GM23338 (cell line): ENCODE measurements around the gene KCTD14. TPM values are rescaled to one million over a fixed set of nuclear protein-coding genes. Genes with fewer than 3 reads are reported as not detected.

Source experiments
- ATAC-seq: fragments of 200-7000 bp; cut with Tn5 transposase; 3 replicates; pipeline ENCODE4 v1.9.1; 2020
- DNase-seq: peaks from one replicate; pipeline ENCODE4 v3.0.0-alpha.2; 2015; ENCODE audit warnings: low spot score
- H2AFZ ChIP-seq: fragments of 200-600 bp; sonication (generic); 2 replicates; pipeline ENCODE4 v1.8.0; 2016; ENCODE audit warnings: antibody characterized with exemption, mild to moderate bottlenecking, moderate library complexity
- H3F3A ChIP-seq: fragments of 200-600 bp; sonication (generic); replicated peaks from 2 replicates; pipeline ENCODE4 v1.8.0; 2017; ENCODE audit warnings: antibody characterized with exemption, mixed run types, low read depth
- H3K27ac ChIP-seq: fragments of 200-600 bp; sonication (generic); 2 replicates; pipeline ENCODE4 v1.6.1; 2016; ENCODE audit warnings: low read depth
- H3K27me3 ChIP-seq: fragments of 200-600 bp; sonication (generic); 2 replicates; pipeline ENCODE4 v1.8.0; 2016; ENCODE audit warnings: mild to moderate bottlenecking, mixed run types, moderate library complexity; ENCODE audit not compliant: insufficient read depth
- H3K36me3 ChIP-seq: fragments of 200-600 bp; sonication (generic); 2 replicates; pipeline ENCODE4 v1.8.0; 2016; ENCODE audit warnings: mild to moderate bottlenecking; ENCODE audit not compliant: insufficient read depth
- H3K4me1 ChIP-seq: fragments of 200-600 bp; sonication (generic); 2 replicates; pipeline ENCODE4 v1.8.0; 2016; ENCODE audit warnings: mild to moderate bottlenecking, moderate library complexity; ENCODE audit not compliant: insufficient read depth
- H3K4me2 ChIP-seq: fragments of 200-600 bp; sonication (generic); 2 replicates; pipeline ENCODE4 v1.7.1; 2017; ENCODE audit warnings: mixed run types
- H3K4me3 ChIP-seq: fragments of 200-600 bp; sonication (generic); 2 replicates; pipeline ENCODE4 v1.6.1; 2016; ENCODE audit warnings: mixed run types
- H3K79me2 ChIP-seq: fragments of 200-600 bp; sonication (generic); replicated peaks from 2 replicates; pipeline ENCODE4 v1.8.0; 2017; ENCODE audit warnings: mild to moderate bottlenecking; ENCODE audit not compliant: insufficient read depth
- H3K9me2 ChIP-seq: fragments of 200-600 bp; sonication (generic); 2 replicates; pipeline ENCODE4 v1.8.0; 2017; ENCODE audit not compliant: insufficient read depth
- H4K20me1 ChIP-seq: fragments of 200-600 bp; sonication (generic); replicated peaks from 2 replicates; pipeline ENCODE4 v1.8.0; 2017; ENCODE audit warnings: mild to moderate bottlenecking; ENCODE audit not compliant: insufficient read depth
- H3K27ac Mint-ChIP-seq: 2 replicates; pipeline ENCODE4 v1.8.0; 2020; ENCODE audit warnings: inconsistent platforms, mild to moderate bottlenecking, moderate library complexity, mixed read lengths
- H3K27me3 Mint-ChIP-seq: 3 replicates; pipeline ENCODE4 v1.8.0; 2022; ENCODE audit warnings: low read depth, mild to moderate bottlenecking, moderate library complexity, mixed read lengths, inconsistent platforms; ENCODE audit not compliant: insufficient read depth, poor library complexity
- H3K36me3 Mint-ChIP-seq: 3 replicates; pipeline ENCODE4 v1.8.0; 2021; ENCODE audit warnings: low read depth, mild to moderate bottlenecking, inconsistent platforms, moderate library complexity, mixed read lengths
- H3K4me1 Mint-ChIP-seq: 3 replicates; pipeline ENCODE4 v1.8.0; 2020; ENCODE audit warnings: mild to moderate bottlenecking, inconsistent platforms, mixed read lengths
- H3K4me3 Mint-ChIP-seq: 3 replicates; pipeline ENCODE4 v1.8.0; 2021; ENCODE audit warnings: moderate library complexity, mild to moderate bottlenecking, inconsistent platforms, mixed read lengths
- H3K9me3 Mint-ChIP-seq: 3 replicates; pipeline ENCODE4 v1.8.0; 2020; ENCODE audit warnings: moderate library complexity, mild to moderate bottlenecking, inconsistent platforms, mixed read lengths
- CREB1 ChIP-seq: fragments of 250-450 bp; sonication (Bioruptor Pico); IDR thresholded peaks from 2 replicates; pipeline ENCODE4 v1.5.0; 2020; ENCODE audit warnings: low read depth, mild to moderate bottlenecking, moderate library complexity
- EZH2 ChIP-seq: fragments of 200-600 bp; sonication (generic); IDR thresholded peaks from one replicate; pipeline ENCODE4 v1.8.0; 2017; ENCODE audit warnings: antibody characterized with exemption, mild to moderate bottlenecking, low read depth; ENCODE audit not compliant: unreplicated experiment
- EZH2phosphoT487 ChIP-seq: fragments of 200-600 bp; sonication (generic); IDR thresholded peaks from one replicate; pipeline ENCODE4 v1.8.1; 2018; ENCODE audit warnings: antibody characterized with exemption; ENCODE audit not compliant: unreplicated experiment
- JUNB ChIP-seq: IDR thresholded peaks from one replicate; pipeline ENCODE4 v1.6.1; 2016; ENCODE audit warnings: antibody characterized with exemption; ENCODE audit not compliant: unreplicated experiment
- NANOG ChIP-seq: IDR thresholded peaks from 2 replicates; pipeline ENCODE4 v1.6.1; 2016; ENCODE audit warnings: antibody characterized with exemption, borderline replicate concordance
- POLR2AphosphoS5 ChIP-seq: IDR thresholded peaks from 2 replicates; pipeline ENCODE4 v1.6.1; 2016; ENCODE audit warnings: antibody characterized with exemption, low read depth
- STAT1 ChIP-seq: IDR thresholded peaks from one replicate; pipeline ENCODE4 v1.6.1; 2016; ENCODE audit warnings: antibody characterized with exemption; ENCODE audit not compliant: unreplicated experiment
- ZNF114 ChIP-seq: fragments of 250-450 bp; sonication (Bioruptor Pico); IDR thresholded peaks from 2 replicates; pipeline ENCODE4 v1.5.0; 2020; ENCODE audit warnings: mild to moderate bottlenecking, moderate library complexity
- ZNF331 ChIP-seq: fragments of 250-450 bp; sonication (Bioruptor Pico); IDR thresholded peaks from 2 replicates; pipeline ENCODE4 v1.5.0; 2020; ENCODE audit warnings: low read depth, mild to moderate bottlenecking, moderate library complexity
- polyA plus RNA-seq: library from polyadenylated mRNA; unstranded; fragments of >200 nt; fragmentation: Nextera tagmentation; extraction: Ambion mirVana; gene quantifications from 2 replicates; pipeline ENCODE4 v1.2.1, GENCODE V29; 2016
- total RNA-seq: library from RNA; depleted of rRNA; stranded (reverse); fragments of >200 nt; shearing (Covaris generic); gene quantifications from 2 replicates; pipeline ENCODE4 v1.2.3, GENCODE V29; 2014
- TF ChIP-seq, protein P1 (sequence below): IDR thresholded peaks from one replicate; pipeline ENCODE4 v1.6.1; 2018; ENCODE audit warnings: antibody characterized with exemption; ENCODE audit not compliant: unreplicated experiment
- TF ChIP-seq, protein P2 (sequence below), 2 experiments: fragments of 200-600 bp in 1 of 2; sonication (generic) in 1 of 2; conservative IDR thresholded peaks; 2 replicates each; pipeline versions ENCODE4 v1.5.1 to v1.6.1; 2016 to 2017; ENCODE audit warnings: antibody characterized with exemption in 2 of 2, low read depth in 2 of 2, mild to moderate bottlenecking in 2 of 2, moderate library complexity in 1 of 2
- TF ChIP-seq, protein P3 (sequence below): fragments of 250-450 bp; sonication (Bioruptor Pico); IDR thresholded peaks from 2 replicates; pipeline ENCODE4 v1.5.0; 2020; ENCODE audit warnings: mild to moderate bottlenecking, moderate library complexity
- TF ChIP-seq, protein P4 (sequence below): IDR thresholded peaks from 2 replicates; pipeline ENCODE4 v1.6.1; 2016; ENCODE audit warnings: antibody characterized with exemption

The KCTD14 gene
- total and polyA plus RNA-seq, 2 experiments from 2014 or later = 5.9 to 19.1 TPM

GRCh38 chr11:78067704-78068103, 44.6 kb upstream of the KCTD14 start:
- Histone ChIP-seq H3K9me2 (no peaks in the 10 kb centered on the region), H3K79me2 (no peaks in the 10 kb centered on the region; the same call in 1 of the 2 replicates), H3K4me2 (no peak overlapping the region), H4K20me1 (peaks cover 4% of the 10 kb centered on the region), H3K4me3 (no peak overlapping the region), H3K27me3 (no peaks in the 10 kb centered on the region), H3K36me3 (peaks cover 7% of the 10 kb centered on the region; the same call in 1 of the 2 replicates), H3K4me1 (no peaks in the 10 kb centered on the region), H3F3A (no peaks in the 10 kb centered on the region; the same call in 1 of the 2 replicates), H3K27ac (no peak overlapping the region), H2AFZ (no peak overlapping the region)
- ATAC-seq = no peak
- Mint-ChIP-seq H3K4me1 (no peaks in the 10 kb centered on the region), H3K27me3 (no peaks in the 10 kb centered on the region), H3K27ac (no peak overlapping the region), H3K4me3 (no peak overlapping the region), H3K36me3 (peaks cover 37% of the 10 kb centered on the region), H3K9me3 (no peaks in the 10 kb centered on the region)
- no peak for DNase-seq
- no peak for TF ChIP-seq ZNF331
- TF ChIP-seq, protein P1, sequence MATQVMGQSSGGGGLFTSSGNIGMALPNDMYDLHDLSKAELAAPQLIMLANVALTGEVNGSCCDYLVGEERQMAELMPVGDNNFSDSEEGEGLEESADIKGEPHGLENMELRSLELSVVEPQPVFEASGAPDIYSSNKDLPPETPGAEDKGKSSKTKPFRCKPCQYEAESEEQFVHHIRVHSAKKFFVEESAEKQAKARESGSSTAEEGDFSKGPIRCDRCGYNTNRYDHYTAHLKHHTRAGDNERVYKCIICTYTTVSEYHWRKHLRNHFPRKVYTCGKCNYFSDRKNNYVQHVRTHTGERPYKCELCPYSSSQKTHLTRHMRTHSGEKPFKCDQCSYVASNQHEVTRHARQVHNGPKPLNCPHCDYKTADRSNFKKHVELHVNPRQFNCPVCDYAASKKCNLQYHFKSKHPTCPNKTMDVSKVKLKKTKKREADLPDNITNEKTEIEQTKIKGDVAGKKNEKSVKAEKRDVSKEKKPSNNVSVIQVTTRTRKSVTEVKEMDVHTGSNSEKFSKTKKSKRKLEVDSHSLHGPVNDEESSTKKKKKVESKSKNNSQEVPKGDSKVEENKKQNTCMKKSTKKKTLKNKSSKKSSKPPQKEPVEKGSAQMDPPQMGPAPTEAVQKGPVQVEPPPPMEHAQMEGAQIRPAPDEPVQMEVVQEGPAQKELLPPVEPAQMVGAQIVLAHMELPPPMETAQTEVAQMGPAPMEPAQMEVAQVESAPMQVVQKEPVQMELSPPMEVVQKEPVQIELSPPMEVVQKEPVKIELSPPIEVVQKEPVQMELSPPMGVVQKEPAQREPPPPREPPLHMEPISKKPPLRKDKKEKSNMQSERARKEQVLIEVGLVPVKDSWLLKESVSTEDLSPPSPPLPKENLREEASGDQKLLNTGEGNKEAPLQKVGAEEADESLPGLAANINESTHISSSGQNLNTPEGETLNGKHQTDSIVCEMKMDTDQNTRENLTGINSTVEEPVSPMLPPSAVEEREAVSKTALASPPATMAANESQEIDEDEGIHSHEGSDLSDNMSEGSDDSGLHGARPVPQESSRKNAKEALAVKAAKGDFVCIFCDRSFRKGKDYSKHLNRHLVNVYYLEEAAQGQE = no peak
- no peak for TF ChIP-seq EZH2phosphoT487
- no peak for TF ChIP-seq JUNB
- no peak for TF ChIP-seq CREB1
- no peak for TF ChIP-seq ZNF114 (CRISPR knock-in tag)
- TF ChIP-seq, protein P2, sequence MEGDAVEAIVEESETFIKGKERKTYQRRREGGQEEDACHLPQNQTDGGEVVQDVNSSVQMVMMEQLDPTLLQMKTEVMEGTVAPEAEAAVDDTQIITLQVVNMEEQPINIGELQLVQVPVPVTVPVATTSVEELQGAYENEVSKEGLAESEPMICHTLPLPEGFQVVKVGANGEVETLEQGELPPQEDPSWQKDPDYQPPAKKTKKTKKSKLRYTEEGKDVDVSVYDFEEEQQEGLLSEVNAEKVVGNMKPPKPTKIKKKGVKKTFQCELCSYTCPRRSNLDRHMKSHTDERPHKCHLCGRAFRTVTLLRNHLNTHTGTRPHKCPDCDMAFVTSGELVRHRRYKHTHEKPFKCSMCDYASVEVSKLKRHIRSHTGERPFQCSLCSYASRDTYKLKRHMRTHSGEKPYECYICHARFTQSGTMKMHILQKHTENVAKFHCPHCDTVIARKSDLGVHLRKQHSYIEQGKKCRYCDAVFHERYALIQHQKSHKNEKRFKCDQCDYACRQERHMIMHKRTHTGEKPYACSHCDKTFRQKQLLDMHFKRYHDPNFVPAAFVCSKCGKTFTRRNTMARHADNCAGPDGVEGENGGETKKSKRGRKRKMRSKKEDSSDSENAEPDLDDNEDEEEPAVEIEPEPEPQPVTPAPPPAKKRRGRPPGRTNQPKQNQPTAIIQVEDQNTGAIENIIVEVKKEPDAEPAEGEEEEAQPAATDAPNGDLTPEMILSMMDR (conservative IDR thresholded peaks at IDR 0.05; ENCODE audit: low read depth in 2 of 2) = no peak
- TF ChIP-seq EZH2 = no peak
- TF ChIP-seq, protein P3, sequence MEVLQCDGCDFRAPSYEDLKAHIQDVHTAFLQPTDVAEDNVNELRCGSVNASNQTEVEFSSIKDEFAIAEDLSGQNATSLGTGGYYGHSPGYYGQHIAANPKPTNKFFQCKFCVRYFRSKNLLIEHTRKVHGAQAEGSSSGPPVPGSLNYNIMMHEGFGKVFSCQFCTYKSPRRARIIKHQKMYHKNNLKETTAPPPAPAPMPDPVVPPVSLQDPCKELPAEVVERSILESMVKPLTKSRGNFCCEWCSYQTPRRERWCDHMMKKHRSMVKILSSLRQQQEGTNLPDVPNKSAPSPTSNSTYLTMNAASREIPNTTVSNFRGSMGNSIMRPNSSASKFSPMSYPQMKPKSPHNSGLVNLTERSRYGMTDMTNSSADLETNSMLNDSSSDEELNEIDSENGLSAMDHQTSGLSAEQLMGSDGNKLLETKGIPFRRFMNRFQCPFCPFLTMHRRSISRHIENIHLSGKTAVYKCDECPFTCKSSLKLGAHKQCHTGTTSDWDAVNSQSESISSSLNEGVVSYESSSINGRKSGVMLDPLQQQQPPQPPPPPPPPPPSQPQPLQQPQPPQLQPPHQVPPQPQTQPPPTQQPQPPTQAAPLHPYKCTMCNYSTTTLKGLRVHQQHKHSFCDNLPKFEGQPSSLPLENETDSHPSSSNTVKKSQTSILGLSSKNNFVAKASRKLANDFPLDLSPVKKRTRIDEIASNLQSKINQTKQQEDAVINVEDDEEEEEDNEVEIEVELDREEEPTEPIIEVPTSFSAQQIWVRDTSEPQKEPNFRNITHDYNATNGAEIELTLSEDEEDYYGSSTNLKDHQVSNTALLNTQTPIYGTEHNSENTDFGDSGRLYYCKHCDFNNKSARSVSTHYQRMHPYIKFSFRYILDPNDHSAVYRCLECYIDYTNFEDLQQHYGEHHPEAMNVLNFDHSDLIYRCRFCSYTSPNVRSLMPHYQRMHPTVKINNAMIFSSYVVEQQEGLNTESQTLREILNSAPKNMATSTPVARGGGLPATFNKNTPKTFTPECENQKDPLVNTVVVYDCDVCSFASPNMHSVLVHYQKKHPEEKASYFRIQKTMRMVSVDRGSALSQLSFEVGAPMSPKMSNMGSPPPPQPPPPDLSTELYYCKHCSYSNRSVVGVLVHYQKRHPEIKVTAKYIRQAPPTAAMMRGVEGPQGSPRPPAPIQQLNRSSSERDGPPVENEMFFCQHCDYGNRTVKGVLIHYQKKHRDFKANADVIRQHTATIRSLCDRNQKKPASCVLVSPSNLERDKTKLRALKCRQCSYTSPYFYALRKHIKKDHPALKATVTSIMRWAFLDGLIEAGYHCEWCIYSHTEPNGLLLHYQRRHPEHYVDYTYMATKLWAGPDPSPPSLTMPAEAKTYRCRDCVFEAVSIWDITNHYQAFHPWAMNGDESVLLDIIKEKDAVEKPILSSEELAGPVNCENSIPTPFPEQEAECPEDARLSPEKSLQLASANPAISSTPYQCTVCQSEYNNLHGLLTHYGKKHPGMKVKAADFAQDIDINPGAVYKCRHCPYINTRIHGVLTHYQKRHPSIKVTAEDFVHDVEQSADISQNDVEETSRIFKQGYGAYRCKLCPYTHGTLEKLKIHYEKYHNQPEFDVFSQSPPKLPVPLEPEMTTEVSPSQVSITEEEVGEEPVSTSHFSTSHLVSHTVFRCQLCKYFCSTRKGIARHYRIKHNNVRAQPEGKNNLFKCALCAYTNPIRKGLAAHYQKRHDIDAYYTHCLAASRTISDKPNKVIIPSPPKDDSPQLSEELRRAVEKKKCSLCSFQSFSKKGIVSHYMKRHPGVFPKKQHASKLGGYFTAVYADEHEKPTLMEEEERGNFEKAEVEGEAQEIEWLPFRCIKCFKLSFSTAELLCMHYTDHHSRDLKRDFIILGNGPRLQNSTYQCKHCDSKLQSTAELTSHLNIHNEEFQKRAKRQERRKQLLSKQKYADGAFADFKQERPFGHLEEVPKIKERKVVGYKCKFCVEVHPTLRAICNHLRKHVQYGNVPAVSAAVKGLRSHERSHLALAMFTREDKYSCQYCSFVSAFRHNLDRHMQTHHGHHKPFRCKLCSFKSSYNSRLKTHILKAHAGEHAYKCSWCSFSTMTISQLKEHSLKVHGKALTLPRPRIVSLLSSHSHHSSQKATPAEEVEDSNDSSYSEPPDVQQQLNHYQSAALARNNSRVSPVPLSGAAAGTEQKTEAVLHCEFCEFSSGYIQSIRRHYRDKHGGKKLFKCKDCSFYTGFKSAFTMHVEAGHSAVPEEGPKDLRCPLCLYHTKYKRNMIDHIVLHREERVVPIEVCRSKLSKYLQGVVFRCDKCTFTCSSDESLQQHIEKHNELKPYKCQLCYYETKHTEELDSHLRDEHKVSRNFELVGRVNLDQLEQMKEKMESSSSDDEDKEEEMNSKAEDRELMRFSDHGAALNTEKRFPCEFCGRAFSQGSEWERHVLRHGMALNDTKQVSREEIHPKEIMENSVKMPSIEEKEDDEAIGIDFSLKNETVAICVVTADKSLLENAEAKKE = no peak
- TF ChIP-seq STAT1 = no peak
- TF ChIP-seq, protein P4, sequence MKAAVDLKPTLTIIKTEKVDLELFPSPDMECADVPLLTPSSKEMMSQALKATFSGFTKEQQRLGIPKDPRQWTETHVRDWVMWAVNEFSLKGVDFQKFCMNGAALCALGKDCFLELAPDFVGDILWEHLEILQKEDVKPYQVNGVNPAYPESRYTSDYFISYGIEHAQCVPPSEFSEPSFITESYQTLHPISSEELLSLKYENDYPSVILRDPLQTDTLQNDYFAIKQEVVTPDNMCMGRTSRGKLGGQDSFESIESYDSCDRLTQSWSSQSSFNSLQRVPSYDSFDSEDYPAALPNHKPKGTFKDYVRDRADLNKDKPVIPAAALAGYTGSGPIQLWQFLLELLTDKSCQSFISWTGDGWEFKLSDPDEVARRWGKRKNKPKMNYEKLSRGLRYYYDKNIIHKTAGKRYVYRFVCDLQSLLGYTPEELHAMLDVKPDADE = no peak
- TF ChIP-seq POLR2AphosphoS5 = no peak
- no peak for TF ChIP-seq NANOG
